Suppressor macrophage (primary cell): ENCODE results near the gene CARS2.
"Not testable (repeated sequence)": the region's sequence is repeated elsewhere in the genome, so short reads cannot be mapped to it uniquely, and the experiment has no call there.

Source experiments
- DNase-seq, 4 experiments: peaks; one replicate each; pipeline ENCODE4 v3.0.0-alpha.2; 2020 to 2022

CARS2 gene

DNA sequence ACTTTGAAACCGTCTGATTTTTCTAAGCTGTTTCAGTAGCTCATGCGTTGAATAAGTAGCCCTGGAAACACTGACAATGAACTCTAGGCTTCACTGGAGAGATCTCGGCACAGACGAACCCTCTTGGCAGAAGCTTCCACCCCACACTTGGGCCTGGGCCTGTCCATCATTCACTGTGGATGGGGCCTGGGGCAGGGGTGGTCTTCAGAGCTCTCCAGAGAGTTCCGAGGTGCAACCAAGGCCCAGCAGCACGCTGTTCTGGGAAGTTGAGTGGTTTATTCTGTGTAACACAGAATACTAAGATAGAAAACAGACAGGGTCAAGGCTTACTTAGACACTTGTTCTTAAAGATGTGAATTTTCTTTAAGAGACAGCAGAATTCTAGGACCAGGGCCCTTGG lies 68.6 kb downstream of the CARS2 start:
- DNase-seq: no peak

GRCh38 chr13:110636701-110637201 lies 69.2 kb downstream of the CARS2 start:
- DNase-seq: no peak

GRCh38 chr13:110636053-110636475 lies 69.9 kb downstream of the CARS2 start:
- DNase-seq: no peak

GRCh38 chr13:110635405-110636002 lies 70.4 kb downstream of the CARS2 start:
- no peak for DNase-seq

GRCh38 chr13:110634558-110634957 lies 71.4 kb downstream of the CARS2 start:
- DNase-seq: no peak

- DNase-seq: no peak
Measured at GRCh38 chr13:110633776-110634175, 72.1 kb downstream of the CARS2 start.

GRCh38 chr13:110632255-110632654 lies 73.7 kb downstream of the CARS2 start:
- DNase-seq: not testable (repeated sequence)

- no peak for DNase-seq
Measured at GRCh38 chr13:110630566-110631119, 75.3 kb downstream of the CARS2 start.

DNA sequence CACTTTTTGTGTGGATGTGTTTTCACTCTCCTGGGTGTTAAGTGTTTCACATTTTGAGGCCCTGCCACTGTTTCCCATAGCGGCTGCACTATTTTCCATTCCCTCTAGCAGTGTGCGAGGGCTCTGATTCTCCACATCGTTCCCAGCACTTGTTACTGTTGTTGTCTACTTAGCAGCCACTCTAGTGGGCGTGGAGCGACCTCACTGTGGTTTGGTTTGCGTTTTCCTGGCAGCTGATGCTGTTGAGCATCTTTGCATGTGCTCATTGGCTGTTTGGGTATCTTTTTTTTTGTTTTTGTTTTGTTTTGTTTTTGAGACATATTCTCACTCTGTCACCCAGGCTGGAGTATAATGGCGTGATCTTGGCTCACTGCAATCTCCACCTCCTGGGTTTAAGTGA lies 76.2 kb downstream of the CARS2 start:
- peak in 1 of 4 experiments; percentile 15 for DNase-seq

- no peak for DNase-seq
Measured at GRCh38 chr13:110628952-110629701, 76.8 kb downstream of the CARS2 start.

GRCh38 chr13:110628477-110628793 lies 77.5 kb downstream of the CARS2 start:
- DNase-seq: no peak

DNA sequence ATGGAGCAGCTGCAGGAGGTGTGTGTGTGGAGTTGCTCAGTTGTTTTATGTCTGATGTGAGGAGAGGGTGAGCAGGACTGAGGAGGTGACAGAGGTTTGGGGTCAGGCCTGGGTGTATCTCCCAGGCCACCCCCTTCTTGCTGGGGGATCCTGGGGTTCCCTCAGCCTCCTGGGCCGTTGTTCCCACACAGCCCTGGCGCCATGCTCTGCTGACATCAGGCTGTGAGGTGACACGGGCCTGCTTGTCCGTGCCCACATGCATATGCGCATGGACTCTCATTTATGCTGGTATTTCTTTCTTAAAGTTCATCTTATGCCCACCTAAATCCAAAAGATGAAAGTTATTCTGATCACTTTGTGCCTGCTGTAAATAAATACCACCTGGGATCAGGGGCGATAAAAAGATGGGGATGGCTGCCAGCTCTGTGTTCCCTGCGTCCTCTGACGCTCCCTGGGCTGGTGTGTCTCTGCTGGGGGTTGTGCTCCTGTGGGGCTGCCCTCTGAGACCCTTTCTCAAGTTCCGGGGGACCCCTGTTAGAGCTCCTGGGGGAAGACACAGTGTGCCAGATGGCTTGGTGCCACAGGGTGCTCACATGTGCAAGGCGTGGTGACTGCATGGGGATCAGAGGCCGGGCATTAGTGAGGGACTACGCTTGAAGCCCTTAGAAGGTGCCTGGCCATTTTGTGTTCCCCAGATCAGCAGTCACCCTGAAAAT lies 78.0 kb downstream of the CARS2 start:
- no peak for DNase-seq

DNA sequence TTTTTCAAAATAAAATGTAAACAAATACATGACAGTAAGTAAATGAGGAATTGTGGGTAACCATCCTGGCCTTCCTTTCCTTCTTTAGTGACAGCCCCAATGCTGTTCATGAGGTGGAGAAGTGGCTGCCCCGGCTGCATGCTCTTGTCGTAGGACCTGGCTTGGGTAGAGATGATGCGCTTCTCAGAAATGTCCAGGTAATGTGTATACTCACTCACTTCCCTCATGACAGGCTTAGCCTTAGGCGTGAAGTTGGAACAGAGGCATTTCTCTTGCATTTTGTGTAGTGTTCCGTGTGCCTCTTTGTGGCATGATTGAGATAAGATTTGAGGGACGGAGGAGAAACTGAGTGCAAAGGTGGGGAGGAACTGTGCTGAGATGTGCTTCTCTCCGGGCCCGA lies 78.6 kb downstream of the CARS2 start:
- DNase-seq: no peak

DNA sequence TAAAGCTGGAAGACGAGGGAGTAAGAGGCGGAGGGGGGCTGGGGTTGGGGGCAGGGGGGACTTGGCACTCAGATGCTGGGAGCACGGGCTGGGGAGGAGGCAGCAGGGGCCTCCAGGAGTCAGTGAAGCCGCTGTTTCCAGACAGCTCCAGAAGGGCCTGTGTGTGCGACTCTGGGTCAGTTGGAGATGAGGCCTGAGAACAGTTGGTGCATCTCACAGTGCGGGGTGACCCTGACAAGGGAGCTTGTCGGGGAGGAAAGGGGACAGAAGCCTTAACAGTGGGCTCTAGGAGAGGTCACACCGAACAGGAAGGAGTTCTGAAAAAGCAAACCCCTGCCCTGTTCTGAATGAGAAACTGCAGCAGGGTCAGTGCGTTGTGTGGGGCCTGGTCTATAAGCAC lies 79.4 kb downstream of the CARS2 start:
- no peak for DNase-seq

- DNase-seq: no peak
Measured at GRCh38 chr13:110625771-110626321, 80.1 kb downstream of the CARS2 start.

GRCh38 chr13:110624766-110625756 lies 80.9 kb downstream of the CARS2 start:
- no peak for DNase-seq

GRCh38 chr13:110620596-110620995 lies 85.3 kb downstream of the CARS2 start:
- no peak for DNase-seq

DNA sequence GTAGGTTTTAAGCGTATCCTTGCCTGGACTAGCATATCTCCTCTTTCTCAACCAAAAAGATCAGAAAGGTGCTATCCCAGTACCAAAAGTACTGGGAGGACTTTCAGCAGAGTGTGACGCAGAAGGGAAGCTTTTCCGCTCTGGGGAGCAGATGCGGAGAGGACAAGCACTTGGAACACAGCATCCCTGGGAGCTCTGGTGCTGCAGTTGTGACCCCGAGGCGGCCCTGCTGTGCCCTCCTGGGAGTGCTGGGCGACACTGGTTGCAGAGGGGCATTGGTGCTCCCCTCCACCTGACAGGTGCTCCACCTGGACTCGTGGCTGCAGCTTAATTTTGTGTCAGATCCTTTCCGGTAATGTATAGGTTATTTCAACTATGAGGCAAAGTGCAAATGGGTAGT lies 87.1 kb downstream of the CARS2 start:
- DNase-seq: no peak

- DNase-seq: no peak
Measured at GRCh38 chr13:110618167-110618566, 87.7 kb downstream of the CARS2 start.

DNA sequence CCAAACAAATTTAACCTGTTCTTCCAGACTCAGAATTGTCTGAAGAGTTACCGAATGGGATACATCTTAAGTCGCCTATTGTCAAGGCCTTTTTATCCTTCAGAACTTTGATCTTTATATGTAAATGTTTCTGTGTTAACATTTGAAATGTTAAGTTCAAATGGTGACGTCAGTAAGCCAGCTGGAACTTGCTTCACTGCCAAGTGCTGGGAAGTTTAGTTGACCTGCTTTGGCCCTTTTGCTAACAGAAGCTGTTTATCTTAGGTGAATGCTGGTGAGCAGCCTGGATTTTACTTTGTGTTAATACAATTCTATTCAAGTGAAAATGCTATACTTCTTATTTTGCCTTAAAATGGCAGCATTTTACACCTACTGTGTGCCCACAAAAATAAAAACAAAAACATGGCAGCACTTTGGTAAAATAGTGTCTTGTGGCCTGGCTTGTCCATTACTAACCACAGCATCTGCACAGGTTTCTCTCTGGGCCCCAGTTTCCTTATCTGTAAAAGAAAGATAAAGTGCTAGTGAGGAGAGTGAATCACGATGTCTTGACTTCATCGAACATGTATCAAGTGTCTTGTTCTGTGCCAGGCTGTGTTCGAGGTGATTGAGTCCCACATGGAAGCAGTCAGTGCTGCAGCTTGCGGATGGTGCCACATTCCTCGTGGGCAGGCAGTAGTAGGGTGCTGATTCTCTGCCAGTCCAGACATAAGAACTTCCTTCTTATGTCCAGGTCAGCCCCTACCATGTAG lies 88.4 kb downstream of the CARS2 start:
- no peak for DNase-seq
